Panc1 (cell line): Measurements from ENCODE around the gene DUSP10. TPM values are rescaled to one million over a fixed set of nuclear protein-coding genes. Genes with fewer than 3 reads are reported as not detected.

ENCODE experiments used
- ATAC-seq: fragments of 200-7000 bp; cut with Tn5 transposase; 2 replicates; pipeline ENCODE4 v1.9.1; 2020; ENCODE audit warnings: mild to moderate bottlenecking, moderate library complexity
- BruUV-seq: library from RNA; stranded (reverse); fragments of 400-500 nt; replicated peaks from 2 replicates; lab custom pipeline; 2021; lab: Mats Ljungman, UMichigan
- CTCF ChIA-PET: fragments of 300-600 bp; sonication (Branson Sonifier 250); formaldehyde crosslinking; loops from one replicate; lab custom pipeline; 2022; ENCODE audit warnings: antibody characterized with exemption; lab: Charles Lee
- POLR2A ChIA-PET: fragments of 300-600 bp; sonication (Branson Sonifier 250); formaldehyde crosslinking; loops from one replicate; lab custom pipeline; 2022; ENCODE audit warnings: antibody characterized with exemption; lab: Charles Lee
- DNase-seq: peaks from one replicate; pipeline ENCODE4 v3.0.0-alpha.2; 2010; ENCODE audit warnings: low read depth, low spot score
- H3K27ac ChIP-seq: 2 replicates; pipeline ENCODE4 v1.5.1; 2011; ENCODE audit warnings: mild to moderate bottlenecking, low read length, inconsistent platforms
- H3K27me3 ChIP-seq: fragments of 200-500 bp; sonication (Bioruptor generic); 2 replicates; pipeline ENCODE4 v1.6.0; 2014; ENCODE audit warnings: low read length, inconsistent platforms; ENCODE audit not compliant: control insufficient read depth, insufficient read depth
- H3K36me3 ChIP-seq: fragments of 200-500 bp; sonication (Bioruptor generic); 2 replicates; pipeline ENCODE4 v1.5.1; 2014; ENCODE audit warnings: inconsistent platforms, mild to moderate bottlenecking, low read length, moderate library complexity; ENCODE audit not compliant: control insufficient read depth, insufficient read depth
- H3K4me1 ChIP-seq: 2 replicates; pipeline ENCODE4 v1.5.1; 2011; ENCODE audit warnings: inconsistent platforms, mild to moderate bottlenecking, low read length, moderate library complexity; ENCODE audit not compliant: control insufficient read depth, insufficient read depth
- H3K4me3 ChIP-seq, 2 experiments: 2 replicates each; pipeline ENCODE4 v1.5.1; 2011 to 2012; ENCODE audit warnings: low read depth in 2 of 2, low read length in 2 of 2, mild to moderate bottlenecking in 2 of 2, inconsistent platforms in 1 of 2, moderate library complexity in 1 of 2
- H3K9me3 ChIP-seq: fragments of 200-500 bp; sonication (Bioruptor generic); 2 replicates; pipeline ENCODE4 v1.5.1; 2014; ENCODE audit warnings: low read depth, mild to moderate bottlenecking, inconsistent platforms, low read length, moderate library complexity; ENCODE audit not compliant: control insufficient read depth, insufficient read depth
- CTCF ChIP-seq: fragments of 450-650 bp; IDR thresholded peaks from 2 replicates; pipeline ENCODE4 v1.5.1; 2017; ENCODE audit warnings: mild to moderate bottlenecking
- POLR2AphosphoS5 ChIP-seq: IDR thresholded peaks from 2 replicates; pipeline ENCODE4 v1.6.1; 2012; ENCODE audit warnings: mild to moderate bottlenecking, low read depth, low read length, moderate library complexity
- SIN3A ChIP-seq: IDR thresholded peaks from 2 replicates; pipeline ENCODE4 v1.6.1; 2012; ENCODE audit warnings: low read depth, mild to moderate bottlenecking, low read length, moderate library complexity, borderline replicate concordance; ENCODE audit not compliant: insufficient read depth
- TCF7L2 ChIP-seq: IDR thresholded peaks from 2 replicates; pipeline ENCODE4 v1.6.1; 2011; ENCODE audit warnings: mild to moderate bottlenecking, low read depth, low read length, inconsistent platforms
- in situ Hi-C: cut with HindIII; loops from 2 replicates; pipeline ENCODE4 v1.10.0; 2016; ENCODE audit warnings: low sequenced_read_pairs, low pct_unique_long_range_greater_than_20kb
- intact Hi-C: fragments of 100-400 bp; cut with micrococcal nuclease; formaldehyde crosslinking; loops from one replicate; pipeline ENCODE4 v1.10.0; 2022; ENCODE audit not compliant: unreplicated experiment
- total RNA-seq: library from RNA; stranded (reverse); gene quantifications from one replicate; pipeline ENCODE4 v1.2.1, GENCODE V29; 2021; ENCODE audit not compliant: unreplicated experiment
- TF ChIP-seq, protein P1 (sequence below), 2 experiments: IDR thresholded peaks; 2 replicates each; pipeline ENCODE4 v1.6.1; 2011 to 2012; ENCODE audit warnings: low read depth in 2 of 2, control low read depth in 1 of 2, low read length in 1 of 2, mild to moderate bottlenecking in 1 of 2, moderate library complexity in 1 of 2; ENCODE audit not compliant: insufficient read depth in 1 of 2

Gene DUSP10
- total RNA-seq, 1 experiment from 2014 or later: 1.4 TPM

- ChIA-PET POLR2A (no interaction called here), CTCF (no interaction called here)
- ATAC-seq (no peak), DNase-seq (no peak)
- in situ Hi-C loops (no loop called here), intact Hi-C loops (no loop called here)
- Histone ChIP-seq H3K9me3 (no peaks in the 10 kb centered on the region), H3K27me3 (no peaks in the 10 kb centered on the region), H3K4me3 (no peak overlapping the region), H3K36me3 (no peaks in the 10 kb centered on the region), H3K4me1 (no peaks in the 10 kb centered on the region), H3K27ac (no peak overlapping the region)
- no peak for TF ChIP-seq SIN3A
- TF ChIP-seq TCF7L2: no peak
- TF ChIP-seq CTCF: no peak
- no peak for TF ChIP-seq POLR2AphosphoS5
- TF ChIP-seq, protein P1, sequence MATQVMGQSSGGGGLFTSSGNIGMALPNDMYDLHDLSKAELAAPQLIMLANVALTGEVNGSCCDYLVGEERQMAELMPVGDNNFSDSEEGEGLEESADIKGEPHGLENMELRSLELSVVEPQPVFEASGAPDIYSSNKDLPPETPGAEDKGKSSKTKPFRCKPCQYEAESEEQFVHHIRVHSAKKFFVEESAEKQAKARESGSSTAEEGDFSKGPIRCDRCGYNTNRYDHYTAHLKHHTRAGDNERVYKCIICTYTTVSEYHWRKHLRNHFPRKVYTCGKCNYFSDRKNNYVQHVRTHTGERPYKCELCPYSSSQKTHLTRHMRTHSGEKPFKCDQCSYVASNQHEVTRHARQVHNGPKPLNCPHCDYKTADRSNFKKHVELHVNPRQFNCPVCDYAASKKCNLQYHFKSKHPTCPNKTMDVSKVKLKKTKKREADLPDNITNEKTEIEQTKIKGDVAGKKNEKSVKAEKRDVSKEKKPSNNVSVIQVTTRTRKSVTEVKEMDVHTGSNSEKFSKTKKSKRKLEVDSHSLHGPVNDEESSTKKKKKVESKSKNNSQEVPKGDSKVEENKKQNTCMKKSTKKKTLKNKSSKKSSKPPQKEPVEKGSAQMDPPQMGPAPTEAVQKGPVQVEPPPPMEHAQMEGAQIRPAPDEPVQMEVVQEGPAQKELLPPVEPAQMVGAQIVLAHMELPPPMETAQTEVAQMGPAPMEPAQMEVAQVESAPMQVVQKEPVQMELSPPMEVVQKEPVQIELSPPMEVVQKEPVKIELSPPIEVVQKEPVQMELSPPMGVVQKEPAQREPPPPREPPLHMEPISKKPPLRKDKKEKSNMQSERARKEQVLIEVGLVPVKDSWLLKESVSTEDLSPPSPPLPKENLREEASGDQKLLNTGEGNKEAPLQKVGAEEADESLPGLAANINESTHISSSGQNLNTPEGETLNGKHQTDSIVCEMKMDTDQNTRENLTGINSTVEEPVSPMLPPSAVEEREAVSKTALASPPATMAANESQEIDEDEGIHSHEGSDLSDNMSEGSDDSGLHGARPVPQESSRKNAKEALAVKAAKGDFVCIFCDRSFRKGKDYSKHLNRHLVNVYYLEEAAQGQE (IDR thresholded peaks at IDR 0.05; ENCODE audit: insufficient read depth in 1 of 2, low read depth in 2 of 2, low read length in 1 of 2): no peak
- BruUV-seq: no TSS peak
Observed at GRCh38 chr1:221670081-221670480, 71.8 kb downstream of the DUSP10 start.

- no peak for TF ChIP-seq CTCF
- TF ChIP-seq TCF7L2: no peak
- TF ChIP-seq, protein P1 (IDR thresholded peaks at IDR 0.05; ENCODE audit: insufficient read depth in 1 of 2, low read depth in 2 of 2, low read length in 1 of 2): no peak
- TF ChIP-seq POLR2AphosphoS5: no peak
- no peak for TF ChIP-seq SIN3A
- CTCF ChIA-PET: no interaction called here
- DNase-seq (no peak), ATAC-seq (no peak)
- POLR2A ChIA-PET: no interaction called here
- Histone ChIP-seq H3K27me3 (no peaks in the 10 kb centered on the region), H3K4me3 (no peak overlapping the region), H3K27ac (no peak overlapping the region), H3K4me1 (no peaks in the 10 kb centered on the region), H3K36me3 (no peaks in the 10 kb centered on the region), H3K9me3 (no peaks in the 10 kb centered on the region)
- no TSS peak for BruUV-seq
- in situ Hi-C loops: no loop called here
- intact Hi-C loops: no loop called here
Observed at GRCh38 chr1:221669441-221669840, 72.4 kb downstream of the DUSP10 start.
